Endometrial microvascular endothelial cells (primary cell): ENCODE data around the gene EHD3. TPM values are rescaled to one million over a fixed set of nuclear protein-coding genes. Genes with fewer than 3 reads are reported as not detected.

Experiments
- in situ Hi-C: cut with HindIII; loops from 2 replicates; pipeline ENCODE4 v1.10.0; 2017; ENCODE audit warnings: low sequenced_read_pairs, low pct_unique_long_range_greater_than_20kb; ENCODE audit errors: inconsistent ontology term
- total RNA-seq: library from RNA; depleted of rRNA; stranded (reverse); fragments of >200 nt; gene quantifications from one replicate; pipeline ENCODE4 v1.2.3, GENCODE V29; 2015; ENCODE audit errors: inconsistent ontology term

The EHD3 gene
- total RNA-seq, 1 donor from 2014 or later: 3.1 TPM

DNA sequence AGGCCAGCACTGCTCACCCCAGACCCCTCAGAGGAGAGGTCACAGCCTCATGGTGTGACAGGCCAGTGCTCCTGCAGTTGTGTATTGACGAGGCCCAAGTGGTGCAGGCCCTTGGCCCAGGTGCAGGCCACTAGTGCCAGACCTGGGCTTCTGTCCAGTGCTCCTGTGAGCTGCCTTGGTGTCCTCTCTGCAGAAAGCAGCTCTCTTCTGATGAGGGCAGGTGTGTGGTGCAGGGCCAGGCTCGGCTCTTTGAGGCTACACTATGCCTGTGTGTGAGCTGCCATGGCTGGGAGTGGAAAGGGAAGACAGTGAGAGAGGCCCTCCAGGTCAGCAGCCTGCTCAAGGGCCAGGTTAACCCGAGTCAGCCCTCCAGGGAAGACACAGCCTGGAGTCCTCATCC, 17.1 kb downstream of the EHD3 start:
- in situ Hi-C loops: no loop called here

GRCh38 chr2:31251851-31252250, 17.9 kb downstream of the EHD3 start:
- in situ Hi-C loops: no loop called here

DNA sequence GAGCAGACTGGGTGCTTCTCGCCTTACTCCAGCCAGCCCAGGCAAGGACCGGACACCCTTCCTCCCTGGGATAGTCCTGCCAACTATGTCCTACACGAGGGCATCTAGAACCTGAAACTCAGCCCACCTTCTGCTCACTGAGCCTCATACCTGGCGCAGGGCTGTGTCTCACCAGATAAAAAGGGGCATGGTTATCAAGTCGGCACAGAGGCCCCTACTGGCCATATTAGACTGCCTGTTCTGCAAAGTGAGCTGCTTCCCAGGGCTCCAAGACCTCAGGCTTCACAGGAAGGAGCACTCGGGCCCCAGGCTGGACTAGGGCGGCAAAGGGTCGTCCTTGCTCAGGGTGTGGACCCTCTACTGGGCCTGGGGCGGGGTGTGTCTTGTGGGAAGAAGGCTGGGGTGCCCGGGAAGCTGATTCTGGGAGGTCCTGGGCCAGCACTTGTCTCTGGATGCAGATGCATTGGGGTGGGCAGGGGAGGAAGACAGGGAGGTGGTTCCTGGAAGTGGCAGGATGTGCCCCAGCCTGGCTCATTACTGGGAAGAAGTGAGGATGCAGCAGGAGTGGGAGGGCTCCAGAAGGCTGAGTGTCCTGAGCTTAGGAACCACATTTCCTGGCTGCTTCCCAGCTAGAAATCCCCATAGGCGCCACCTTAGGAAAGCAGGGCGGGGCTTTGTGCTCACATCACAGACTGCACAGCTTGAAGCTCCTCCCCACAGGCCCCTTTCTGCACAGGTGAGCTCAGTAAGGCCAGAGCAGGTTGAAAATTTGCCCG, 19.6 kb downstream of the EHD3 start:
- in situ Hi-C loops: no loop called here

DNA sequence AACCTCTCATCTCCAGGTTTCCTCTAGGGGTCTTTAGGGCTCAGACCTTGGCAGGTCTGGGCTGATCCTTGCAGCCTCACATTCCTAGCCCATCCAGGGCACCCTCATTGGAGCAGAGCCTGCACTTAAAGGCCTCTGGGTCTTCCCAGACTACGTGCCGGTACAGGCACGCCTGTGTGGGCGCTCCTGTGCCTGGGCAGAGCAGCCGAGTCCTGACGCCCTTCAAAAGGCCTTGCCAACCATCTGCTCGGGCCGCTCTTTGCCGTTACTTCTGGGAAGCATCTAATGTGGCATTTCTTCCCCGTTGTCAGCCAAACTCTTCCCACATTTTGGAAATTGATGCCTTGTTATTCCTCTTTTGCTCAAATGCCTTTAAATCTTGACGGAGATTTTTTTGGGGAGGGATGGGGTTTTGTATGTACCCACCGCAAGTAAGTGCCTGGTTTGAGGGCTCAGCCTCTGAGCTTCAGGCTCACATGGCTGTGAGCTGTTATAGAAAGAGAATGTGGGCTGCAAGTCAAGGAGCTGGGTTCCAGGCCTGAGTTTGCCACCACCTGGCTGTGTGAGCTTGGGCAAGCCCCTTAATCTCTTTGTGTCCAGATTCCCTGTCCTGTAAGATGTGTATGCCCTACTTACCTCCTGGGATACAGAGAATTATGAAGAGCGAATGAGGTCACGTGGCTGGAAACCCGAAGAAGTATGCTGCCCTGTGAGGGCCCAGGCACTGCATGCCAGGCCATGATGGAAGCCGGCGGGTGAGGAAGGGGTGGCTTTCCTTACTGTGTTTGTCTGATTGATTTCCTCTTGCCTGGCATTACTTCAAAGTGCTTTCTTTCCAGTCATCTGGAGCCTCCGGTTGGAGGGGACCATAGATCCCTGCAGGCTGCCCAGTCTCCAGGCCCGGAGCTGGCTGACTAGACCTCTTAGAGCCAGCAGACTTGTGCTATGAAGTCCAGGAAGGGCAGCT, 20.6 kb downstream of the EHD3 start:
- in situ Hi-C loops: no loop called here

DNA sequence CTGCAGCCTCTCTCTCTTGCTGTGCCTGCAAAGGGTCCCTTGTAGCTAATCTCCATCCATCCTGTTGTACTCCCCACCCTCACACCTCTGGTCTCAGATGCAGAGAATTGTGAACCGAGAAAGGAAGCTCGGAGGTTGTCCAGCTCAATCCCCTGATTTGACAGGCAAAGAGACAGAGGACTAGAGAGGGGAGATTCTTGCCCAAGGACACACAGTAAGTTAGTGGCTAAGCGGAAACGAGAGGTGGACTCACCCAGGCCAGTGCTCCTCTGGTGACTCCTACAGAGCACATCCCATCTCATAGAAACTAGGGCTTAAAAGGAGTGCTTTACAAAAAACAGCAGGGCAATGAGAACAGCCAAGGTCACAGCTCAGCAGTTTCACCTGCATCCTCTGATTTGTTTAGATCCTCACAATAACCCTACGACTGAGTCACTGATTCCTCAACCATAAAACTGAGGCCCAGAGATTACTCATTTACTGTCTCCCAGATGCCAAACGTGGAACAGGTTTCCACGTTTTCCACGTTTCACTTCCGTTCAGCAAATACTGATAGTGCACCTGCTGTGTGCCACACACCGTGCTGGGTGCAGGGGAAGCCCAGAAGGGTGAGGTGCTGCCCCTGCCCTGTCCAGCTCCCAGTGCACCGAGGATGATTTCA, 22.1 kb downstream of the EHD3 start:
- in situ Hi-C loops: no loop called here

- in situ Hi-C loops: no loop called here
Measured at GRCh38 chr2:31256611-31257382, 22.8 kb downstream of the EHD3 start.

GRCh38 chr2:31258351-31258750, 24.4 kb downstream of the EHD3 start:
- in situ Hi-C loops: no loop called here

DNA sequence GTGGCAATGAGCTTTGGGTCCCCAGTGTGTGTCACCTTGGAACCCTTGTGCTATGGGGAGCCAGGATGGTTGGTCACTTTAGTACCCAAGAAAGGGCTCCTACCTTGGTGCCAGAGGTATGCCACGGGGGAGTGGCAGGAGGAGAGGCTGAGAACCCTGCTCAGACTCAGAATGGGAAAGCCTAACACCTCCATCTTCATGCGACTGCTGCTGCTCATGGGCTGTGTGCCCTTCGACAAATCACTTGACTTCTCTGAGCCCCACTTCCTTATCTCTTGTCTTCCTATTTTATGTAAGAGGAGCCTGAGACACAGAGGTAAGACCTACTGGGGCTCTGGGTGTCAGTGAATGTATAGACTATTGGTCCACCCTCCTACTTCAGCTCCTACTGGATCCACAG, 25.1 kb downstream of the EHD3 start:
- in situ Hi-C loops: no loop called here

DNA sequence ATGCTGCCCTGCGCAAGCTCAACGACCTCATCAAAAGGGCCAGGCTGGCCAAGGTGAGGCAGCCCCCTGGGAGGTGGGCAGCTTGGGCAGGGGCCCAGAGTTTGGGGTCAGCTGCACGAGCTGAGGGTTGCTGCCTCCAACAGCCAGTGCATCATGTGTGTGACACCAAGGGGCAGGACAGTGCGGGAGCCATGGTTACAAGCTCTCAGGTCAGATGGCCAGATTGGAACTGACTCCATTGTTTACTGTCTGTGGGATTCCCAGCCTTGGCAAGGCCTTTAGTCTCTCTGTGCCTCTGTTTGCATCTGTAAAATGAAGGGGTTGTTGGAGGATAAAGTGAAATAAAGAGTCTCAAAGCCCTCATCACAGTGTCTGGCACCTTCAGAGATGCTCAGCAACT, 26.9 kb downstream of the EHD3 start:
- in situ Hi-C loops: no loop called here

DNA sequence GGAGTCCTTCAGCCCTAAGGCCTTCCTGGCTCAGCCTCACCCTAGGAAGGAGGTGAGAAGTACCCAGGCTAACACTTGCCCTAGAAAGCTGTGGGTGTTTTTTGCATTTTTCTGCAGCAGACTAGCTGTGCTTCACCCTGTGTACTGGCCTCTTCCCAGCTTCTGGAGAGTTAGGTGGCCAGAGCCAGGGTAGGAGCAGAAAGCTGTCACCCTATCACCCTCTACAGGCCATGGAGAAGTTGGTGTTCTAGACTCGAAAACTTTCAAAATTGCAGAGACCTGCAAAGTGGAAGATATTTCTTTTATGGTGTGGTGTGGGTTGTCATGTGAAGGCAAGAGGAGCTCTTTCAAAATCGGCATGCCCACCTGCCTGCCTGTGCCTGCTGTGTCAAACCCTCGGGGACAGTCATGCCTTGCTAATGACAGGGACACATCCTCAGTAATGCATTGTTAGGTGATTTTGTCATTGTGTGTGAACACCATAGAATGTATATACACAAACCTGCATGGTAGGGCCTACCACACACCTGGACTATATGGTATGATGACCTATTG, 29.8 kb downstream of the EHD3 start:
- in situ Hi-C loops: no loop called here

DNA sequence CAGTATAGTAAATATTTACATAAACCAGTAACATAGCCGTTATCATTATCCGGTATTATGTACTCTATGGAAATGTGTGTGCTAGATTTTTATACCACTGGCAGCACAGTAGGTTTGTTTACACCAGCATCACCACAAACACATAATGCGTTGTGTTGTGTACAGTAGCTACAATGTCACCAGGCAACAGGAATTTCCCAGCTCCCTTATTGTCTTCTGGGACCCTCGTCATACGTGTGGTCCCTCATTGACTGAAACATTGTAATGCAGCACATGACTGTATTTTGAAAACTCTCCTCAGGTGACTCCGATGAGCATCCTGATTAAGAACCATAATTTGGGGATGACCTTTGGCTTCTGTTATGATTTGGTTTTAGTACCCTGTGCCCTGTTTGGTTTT, 31.3 kb downstream of the EHD3 start:
- in situ Hi-C loops: no loop called here

- in situ Hi-C loops: no loop called here
Measured at GRCh38 chr2:31266804-31267203, 32.9 kb downstream of the EHD3 start.

GRCh38 chr2:31267437-31268120, 33.6 kb downstream of the EHD3 start:
- in situ Hi-C loops: no loop called here

GRCh38 chr2:31268344-31268743, 34.4 kb downstream of the EHD3 start:
- in situ Hi-C loops: no loop called here

DNA sequence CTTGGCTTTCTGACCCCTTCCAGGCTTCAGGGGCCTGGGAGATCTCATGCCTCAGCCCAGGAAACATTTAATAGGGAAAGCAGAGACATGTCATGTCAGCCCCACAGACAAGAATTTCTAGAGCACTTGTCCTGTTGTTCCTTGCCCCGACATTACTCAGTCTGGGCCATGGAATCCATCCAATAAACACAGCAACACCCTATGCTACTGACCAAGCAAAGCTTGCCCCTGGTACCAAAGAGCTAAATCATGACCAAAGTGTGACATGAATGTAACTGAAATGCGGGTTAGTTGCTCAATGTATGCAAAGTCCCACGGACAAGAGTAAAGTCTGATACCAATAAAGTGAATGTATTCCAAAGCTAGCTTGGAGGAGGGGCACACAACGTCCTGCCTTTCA, 35.1 kb downstream of the EHD3 start:
- in situ Hi-C loops: no loop called here

DNA sequence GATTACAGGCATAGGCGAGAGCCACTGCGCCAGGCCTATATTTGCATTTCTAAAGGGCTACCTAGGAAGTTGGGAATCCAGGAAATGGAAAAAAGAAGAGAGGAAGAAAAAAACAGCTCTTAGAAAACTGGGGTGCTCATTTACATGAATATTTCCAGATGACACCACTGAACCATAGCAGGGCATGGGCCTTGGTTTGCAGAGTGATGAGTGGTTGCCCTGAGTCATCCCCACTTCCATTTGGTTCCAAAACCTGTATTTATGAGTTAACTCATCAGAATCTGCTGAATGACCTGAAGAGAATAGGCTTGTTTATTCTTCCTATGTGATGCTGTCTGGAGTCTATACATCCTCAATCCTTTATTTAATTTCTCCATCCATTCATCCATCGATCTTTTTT, 36.2 kb downstream of the EHD3 start:
- in situ Hi-C loops: no loop called here

DNA sequence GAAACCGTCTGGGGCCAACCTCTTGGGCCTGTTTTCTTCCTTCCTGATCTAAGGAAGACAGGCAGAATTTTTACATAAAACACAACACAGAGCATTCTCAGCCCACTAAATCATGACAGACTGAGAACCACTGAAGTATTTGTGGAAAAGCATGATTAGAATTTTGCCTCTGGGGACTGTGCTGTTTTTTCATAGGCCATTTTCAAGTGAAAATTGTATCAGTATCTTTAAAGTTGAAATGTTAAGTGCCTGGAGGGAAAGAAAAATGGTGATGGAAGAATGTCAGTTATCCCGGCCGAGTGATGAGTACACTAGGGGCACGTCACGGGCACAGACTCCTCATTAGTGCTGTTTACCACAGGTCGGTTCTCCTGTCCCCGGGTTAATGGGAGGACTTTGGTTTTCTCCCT, 36.9 kb downstream of the EHD3 start:
- in situ Hi-C loops: no loop called here

- in situ Hi-C loops: no loop called here
Measured at GRCh38 chr2:31271851-31272267, 37.9 kb downstream of the EHD3 start.
